Measurements from ENCODE around the gene RBM33. TPM values are rescaled to one million over a fixed set of nuclear protein-coding genes. Genes with fewer than 3 reads are reported as not detected.

RBM33 gene
- total RNA-seq, 1 donor from 2014 or later, result 29.8 TPM

DNA sequence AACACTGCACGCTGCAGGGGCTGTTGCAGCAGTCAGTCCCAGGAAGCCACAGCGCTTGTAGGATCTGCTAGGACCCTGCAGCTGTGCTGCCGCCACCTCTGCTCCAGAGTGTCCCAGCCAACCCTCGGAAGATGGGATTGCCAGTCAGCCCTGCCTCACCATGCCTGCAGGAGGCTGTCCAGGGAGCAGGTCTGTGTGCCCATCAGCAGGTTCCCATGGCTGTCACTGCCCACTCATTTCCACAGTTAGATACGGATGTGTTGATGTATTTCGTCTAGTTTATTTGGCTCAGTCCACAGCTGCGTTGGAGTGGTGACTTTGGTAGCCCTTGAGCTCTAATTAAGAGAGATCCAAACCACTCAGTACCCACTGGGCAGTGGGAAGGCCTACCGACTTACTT, 132.1 kb downstream of the RBM33 start:
- no peak for ATAC-seq

DNA sequence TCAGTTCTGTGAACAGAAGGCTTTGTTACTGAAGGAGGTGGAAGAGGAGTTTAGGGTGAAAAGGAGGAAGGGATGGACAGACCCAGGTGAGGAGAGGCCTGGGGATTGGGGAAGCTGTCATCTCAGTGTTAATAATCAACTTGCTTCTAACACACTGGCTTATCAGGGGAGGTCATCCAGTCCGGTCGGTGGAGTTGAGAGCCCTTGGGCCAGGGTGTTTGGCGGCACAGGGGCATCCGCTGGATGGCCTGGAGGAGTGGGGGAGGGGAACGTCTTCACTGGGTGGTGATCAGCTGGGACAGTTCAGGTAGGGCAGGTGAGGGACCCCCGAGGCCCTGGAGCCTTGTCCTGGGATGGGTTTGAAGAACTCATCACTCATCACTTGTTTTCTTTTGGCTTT, 133.9 kb downstream of the RBM33 start:
- ATAC-seq, result no peak

DNA sequence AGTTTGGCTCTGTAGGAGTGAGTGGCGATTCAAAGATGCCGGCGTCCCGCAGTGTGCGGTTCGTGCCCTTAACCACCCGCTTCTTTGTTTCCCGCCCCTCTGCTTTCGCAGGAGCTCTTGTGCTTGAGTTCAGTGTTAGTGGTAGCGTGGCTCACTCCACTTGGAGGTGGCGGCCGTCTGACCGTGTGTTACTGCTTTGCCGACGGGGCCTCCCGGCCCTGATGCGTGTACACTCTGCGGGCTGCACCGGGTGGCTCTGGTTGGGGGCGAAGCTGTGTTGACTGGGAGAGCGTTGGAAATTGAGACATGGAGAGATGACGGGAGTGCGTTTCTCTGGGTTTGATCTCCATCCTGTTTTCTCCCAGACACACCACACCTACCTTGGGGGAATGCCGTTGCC, 136.4 kb downstream of the RBM33 start:
- ATAC-seq, result no peak

DNA sequence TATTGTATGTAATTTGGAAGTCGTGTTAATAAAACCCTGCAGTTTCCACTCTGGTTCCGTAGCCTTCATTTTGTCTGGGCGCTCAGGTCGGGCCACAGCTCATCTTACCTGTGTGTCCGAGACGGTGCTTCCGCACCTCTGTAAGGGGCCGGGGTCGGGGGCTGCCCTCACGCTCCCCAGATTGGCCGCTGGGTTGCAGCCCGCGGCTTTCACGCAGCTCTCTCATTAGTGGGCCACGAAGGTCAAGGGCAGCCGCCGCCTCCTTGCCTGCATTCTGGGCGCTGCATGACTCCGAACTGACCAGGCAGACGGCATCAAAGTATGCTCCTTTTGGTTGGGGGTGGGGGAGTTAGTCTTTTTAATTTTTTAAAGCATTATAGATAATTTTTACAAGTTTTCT, 137.0 kb downstream of the RBM33 start:
- no peak for ATAC-seq

DNA sequence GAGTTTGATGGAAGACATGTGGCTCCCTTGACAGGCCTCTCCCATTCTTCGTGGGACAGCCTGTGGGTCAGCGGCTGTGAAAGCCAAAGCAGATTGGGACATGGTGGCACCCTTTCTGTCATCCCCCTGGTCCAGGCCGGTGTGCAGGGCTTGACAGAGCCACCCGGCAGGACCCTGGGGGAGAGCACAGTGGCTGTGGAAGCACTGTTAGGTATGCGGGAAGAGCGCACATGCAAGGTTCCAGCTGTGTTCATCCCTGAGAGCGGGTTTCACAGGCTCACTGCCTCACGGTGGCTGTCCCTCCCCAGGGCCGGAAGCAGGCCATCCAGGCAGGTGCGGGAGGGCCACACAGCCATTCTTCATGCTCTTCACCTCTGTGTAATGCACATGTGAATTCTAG, 138.0 kb downstream of the RBM33 start:
- no peak for ATAC-seq

DNA sequence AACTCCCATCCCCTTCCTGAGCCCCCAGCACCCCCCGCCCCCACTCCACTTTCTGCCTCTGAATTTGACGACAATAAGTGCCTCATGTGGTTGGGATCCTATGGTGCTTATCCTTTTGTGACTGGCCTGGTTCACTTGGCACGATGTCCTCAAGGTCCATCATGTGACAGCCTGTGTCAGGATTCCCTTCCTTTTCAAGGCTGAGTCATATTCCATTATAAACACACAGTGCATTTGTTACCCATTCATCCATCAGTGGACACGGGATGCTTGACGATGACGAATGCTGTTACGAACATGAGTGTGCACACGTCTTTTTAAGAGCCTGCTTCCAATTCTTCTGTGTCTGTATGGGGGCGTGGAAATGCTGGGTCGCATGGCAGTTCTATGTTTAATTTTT, 141.1 kb downstream of the RBM33 start:
- peak; percentile 58 for ATAC-seq

DNA sequence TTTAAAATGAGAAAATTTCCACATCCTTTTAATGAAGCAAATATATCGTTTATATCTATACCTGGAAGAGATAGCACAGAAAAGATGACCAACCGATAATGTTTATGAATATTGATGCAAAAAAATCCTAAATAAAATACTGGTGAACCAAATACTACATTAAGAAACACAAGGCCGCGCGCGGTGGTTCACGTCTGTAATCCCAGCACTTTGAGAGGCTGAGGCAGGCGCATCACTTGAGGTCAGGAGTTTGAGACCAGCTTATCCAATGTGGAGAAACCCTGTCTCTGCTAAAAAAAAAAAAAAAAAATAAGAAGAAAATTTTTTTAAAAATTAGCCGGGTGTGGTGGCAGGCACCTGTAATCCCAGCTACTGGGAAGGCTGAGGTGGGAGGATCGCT, 142.0 kb downstream of the RBM33 start:
- no peak for ATAC-seq

DNA sequence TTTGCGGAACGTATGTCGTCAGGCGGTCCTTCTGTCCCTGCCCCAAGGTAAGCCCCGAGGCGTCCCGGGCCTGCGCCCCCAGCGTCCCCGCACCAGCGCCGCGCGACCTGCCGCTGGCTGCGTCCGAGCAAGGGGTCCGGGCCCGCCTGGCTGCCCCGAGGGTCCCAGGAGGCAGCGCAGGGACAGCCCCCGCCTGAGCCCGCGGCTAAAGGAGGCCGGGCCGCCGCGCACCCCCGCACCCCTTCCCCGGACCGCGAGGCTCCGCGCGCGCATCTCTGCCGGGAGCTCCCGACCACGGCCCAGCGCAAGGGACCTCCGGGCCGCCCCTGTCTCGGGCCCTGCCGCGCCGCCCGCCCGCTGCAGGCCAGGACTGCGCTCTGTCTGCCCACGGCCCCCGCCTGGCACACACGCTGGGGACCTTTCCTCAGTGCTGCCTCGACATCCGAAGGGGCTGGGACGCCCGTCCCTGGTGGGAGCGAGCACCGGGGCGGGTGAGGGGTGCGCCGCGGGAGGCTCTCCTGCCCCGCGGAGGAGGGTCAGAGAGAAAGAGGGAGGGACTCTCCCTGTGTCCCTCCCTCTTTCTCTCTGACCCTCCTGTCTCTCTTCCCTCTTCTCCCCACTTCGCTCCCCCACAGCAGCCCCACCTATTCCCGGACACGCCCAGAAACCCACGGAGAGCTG, 142.8 kb downstream of the RBM33 start:
- peak; percentile 11 for ATAC-seq

DNA sequence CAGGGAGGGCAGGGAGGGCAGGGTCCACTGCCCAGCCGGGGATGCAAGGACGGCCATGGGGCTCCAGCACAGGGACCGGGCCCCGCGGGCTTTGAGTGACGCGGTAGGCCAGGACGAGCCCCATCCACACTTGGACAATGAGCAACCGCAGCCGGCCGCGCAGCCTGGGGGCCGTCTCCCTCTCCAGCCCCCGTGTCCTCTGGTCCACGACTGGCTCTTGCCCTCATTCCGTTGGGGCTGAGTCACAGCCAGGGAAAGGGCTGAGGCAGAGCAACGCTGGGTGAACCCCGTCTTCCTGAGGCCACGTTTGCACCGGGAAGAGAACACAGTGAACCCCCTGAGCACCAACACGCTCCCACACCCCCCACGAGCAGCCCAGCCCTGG, 144.1 kb downstream of the RBM33 start:
- ATAC-seq, result peak; percentile 62

DNA sequence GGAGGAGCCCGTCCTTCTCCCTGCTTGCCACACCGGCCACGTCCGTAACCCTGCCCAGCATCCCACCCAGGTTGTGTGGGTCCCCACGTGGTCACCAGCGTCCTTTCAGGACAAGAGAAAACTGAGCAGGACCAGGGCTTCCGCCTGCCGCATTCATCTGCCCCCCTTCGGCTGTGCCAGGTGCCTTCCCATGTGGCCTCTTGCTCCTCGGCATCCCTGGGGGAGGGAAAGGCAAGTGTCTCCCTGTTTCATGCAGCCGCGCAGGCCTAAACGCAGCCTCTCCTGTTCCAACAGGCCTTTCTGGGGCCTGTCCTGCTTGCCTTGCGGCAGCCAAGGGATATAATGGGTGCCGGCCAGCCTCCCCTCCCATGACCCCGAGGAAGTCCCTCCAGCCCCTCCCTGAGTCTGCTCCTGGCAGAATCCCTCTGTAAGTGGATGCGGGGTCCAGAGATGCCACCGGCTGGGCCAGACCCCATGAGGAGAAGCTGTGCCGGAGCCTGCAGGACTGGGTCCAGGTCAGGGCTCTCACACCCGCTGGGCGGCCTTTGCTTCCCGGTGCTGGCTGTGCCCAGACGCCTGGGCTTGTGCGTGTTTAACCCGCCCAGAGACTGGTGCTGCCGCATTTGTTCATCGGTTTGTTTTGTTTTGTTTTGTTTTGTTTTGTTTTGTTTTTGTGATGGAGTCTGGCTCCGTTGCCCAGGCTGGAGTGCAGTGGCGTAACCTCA, 144.7 kb downstream of the RBM33 start:
- ATAC-seq, result peak; percentile 64

DNA sequence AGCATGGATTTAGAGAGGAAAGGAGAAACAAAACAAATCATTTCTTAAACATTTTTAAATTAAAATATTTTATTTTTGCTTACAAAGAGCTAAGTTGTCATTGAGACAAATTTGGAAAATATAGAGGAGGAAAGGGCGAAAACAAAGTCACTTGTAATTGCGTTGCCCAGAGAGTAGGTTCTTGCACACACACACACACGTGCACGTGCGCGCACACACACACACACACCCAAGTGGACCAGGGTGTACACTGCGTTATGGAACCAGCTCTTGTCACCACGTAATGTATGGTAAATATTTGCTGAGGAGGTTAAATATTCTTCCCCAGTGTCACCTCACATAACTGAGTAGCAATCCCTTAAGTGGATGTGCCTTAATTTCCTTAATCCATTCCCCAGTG, 146.2 kb downstream of the RBM33 start:
- ATAC-seq, result no peak

DNA sequence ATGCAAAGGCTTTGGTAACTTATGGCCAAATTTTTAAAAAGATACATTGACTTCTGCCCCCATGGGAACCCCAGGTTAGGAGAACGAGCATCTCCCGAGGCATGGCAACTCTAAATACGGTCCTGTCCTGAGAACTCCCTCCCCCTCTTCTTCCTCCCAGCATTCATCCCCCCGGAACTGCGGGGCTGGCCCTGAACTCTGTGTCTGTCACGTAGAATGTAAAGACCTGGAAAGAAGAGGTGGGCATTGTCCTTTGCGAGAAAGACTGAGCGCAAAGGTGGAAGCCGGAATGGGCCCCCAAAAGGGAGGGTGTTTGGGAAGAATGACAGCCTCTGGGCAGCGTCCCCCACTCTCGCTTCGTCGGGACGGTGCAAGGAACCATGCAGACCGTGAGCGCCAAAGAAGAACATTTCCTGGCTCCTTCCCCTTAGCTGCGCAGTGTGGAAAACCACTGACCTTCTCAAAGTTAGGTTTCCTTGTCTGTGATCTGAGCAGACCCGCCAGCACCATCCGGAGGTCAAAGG, 146.8 kb downstream of the RBM33 start:
- ATAC-seq, result no peak

DNA sequence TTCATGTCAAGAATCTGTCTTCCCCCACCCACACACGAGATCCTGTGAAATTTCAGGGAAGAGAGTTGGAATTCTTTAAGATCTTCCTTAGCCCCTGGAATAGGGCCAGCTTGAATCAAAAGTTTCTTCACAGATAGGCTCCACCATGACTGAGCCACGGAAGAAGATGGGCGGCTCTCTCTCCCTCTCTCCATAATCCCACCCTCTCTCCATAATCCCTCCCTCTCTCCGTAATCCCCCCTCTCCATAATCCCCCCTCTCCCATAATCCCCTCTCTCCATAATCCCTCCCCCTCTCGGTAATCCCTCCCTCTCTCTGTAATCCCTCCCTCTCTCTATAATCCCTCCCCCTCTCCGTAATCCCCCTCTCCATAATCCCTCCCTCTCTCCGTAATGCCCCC, 147.4 kb downstream of the RBM33 start:
- no peak for ATAC-seq

DNA sequence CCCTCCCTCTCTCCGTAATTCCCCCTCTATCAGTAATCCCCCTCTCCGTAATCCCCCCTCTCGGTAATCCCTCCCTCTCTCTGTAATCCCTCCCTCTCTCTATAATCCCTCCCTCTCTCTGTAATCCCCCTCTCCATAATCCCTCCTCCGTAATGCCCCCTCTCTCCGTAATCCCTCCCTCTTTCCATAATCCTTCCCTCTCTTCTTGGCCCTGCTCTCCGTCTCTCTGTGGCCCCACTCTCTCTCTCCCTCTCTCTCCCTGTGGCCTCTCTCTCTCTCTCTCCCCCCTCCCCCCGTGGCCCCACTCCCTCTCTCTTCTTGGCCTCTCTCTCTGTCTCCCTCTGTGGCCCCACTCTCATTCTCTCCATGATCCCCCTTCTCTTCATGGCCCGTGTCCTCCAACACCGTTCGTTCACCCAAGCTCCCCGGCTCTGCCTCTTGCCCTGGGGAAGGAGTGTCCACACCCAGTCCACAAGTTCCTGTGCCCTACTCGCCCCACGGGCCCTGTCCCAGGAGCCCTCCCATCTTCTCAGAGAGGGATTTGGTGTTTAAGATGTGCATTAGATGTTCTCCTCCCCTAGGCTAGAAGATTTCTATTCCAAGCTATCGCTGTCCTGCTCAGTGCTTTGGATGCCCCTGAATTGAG, 148.0 kb downstream of the RBM33 start:
- no peak for ATAC-seq

DNA sequence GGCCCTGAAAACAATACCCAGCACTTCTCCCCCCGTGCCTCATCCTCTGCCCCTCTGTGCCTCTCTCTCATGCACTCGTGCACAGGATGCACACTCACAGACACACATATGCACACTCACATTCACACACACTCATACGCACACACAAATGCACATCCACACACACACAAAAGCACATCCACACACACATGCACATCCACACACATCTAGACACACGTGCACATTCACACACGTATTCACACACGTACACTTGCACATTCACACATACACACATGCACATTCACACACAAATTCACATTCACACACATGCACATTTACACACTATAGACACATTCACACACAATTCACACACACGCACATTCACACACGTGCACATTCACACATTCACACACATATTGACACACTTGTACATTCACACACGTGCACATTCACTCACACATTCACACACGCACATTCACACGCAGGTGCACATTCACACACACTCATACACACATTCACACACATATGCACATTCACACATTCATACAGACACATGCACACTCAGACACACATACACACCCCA, 148.6 kb downstream of the RBM33 start:
- ATAC-seq, result no peak

DNA sequence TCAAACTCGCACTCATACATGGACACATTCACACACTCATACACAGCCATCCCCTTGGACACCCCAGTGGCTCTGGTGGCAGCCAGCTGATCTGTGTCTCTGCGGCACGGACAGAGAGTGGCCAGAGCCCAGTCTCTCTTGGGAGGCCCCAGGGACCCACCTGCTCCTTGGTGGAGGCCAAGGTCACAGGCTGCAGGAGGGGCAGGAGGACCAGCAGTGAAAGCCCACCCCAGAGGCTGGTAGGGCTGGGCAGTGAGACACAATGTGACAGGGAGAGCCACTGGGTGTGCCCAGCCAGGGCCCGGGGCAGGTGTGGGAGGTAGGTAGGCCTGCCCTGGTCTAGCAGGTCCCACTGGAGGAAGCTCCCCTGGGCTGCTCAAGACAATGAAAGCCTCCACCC, 149.3 kb downstream of the RBM33 start:
- ATAC-seq, result peak; percentile 72

DNA sequence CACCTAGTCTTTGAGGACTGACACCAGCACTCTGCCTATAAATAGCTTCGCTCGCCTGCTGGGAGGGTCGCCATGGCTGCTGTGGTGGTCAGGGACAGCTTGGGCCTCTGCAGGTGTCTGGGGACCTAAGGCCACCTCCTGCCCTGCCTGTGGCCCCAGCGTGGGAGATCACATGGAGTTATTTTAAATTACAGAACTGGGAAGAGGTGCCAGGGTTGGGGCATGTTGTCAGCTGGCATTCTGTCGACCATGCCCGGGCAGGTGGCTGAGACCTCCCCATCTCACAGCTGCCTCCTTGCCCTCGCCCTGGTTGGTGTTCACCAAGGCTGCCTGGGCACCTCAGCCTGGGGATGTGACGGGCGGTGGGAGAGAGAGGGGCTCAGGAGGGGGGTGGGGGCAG, 149.7 kb downstream of the RBM33 start:
- no peak for ATAC-seq

DNA sequence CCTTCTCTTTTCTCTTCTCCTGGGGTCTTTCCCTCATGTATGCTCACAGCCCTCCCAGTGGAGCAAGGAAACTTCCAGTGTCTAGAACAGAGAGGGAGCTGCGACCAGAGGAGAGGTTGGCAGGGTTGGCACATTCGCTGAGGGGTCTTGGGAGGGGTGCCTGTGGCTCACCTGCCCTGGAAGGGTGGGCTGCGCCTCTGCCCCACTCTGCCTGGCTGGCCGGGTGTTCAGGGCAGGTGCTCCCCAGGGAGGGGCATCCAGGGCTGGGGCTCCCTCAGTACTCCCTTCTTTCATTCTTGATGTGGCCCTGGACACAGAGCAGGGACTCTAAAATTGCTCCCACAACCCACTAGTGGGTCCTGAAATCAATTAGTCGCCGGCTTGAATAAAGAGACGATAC, 150.9 kb downstream of the RBM33 start:
- ATAC-seq, result no peak

DNA sequence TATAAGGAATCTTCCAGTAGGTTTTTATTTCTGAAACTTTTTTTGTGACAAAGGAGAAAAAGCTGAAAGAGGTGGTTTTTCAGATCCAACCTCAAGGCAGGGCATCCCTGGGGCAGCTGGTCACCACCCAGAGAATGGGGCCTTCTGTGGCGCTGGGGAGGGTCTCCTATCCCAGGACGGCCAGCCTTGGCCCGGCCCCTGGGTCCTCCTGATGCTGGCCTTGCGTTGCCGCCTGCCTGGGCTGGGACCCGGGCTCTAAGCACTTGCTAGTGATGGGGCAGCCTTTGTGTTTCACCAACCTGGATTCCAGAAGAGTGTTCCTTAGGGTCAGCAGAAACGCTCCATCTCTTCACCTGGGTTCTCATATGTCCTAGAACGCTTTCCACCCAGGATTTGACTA, 151.5 kb downstream of the RBM33 start:
- ATAC-seq, result no peak

DNA sequence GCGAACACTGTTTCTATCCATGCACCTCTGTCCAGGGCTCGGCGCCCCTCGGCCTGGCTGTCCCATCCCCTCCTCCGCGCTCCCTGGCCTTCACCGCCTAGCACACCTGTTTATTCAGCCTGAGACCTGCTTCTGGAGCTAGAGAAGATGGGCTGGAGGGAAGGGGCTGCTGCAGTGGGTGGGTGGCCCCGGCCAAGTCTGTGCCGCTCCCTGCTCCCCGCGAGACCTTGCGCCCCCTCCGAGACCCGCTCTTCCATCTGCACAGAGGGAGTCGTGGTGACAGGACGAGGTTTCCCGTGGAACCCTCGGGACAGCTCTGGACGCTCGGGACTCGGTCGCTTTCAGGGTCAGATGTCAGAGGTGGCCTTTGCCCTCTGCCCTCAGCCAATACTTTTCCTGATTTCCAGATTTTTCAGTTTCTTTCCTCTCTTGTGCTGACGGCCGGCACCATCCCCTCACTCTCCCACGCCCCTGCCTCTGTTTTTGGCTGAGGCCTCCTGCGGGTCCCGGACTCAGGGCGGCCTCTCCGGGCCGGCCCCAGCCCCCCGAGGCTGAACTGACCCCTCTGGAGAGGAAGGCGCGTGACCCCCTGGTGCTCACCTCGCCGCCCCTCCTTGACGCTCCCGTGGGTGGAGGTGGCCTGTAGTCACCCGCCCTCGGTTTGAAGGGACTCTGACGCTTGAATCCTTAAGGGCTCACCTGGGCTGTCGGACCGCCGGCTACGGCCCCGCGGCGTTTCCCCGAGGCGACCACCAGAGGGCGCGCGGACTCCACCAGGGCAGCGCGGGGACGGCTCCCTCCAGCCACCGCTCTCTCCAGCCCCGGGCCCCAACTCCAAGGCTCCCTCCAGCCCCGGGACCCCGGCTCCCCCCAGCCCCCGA, 152.2 kb downstream of the RBM33 start:
- peak; percentile 75 for ATAC-seq

DNA sequence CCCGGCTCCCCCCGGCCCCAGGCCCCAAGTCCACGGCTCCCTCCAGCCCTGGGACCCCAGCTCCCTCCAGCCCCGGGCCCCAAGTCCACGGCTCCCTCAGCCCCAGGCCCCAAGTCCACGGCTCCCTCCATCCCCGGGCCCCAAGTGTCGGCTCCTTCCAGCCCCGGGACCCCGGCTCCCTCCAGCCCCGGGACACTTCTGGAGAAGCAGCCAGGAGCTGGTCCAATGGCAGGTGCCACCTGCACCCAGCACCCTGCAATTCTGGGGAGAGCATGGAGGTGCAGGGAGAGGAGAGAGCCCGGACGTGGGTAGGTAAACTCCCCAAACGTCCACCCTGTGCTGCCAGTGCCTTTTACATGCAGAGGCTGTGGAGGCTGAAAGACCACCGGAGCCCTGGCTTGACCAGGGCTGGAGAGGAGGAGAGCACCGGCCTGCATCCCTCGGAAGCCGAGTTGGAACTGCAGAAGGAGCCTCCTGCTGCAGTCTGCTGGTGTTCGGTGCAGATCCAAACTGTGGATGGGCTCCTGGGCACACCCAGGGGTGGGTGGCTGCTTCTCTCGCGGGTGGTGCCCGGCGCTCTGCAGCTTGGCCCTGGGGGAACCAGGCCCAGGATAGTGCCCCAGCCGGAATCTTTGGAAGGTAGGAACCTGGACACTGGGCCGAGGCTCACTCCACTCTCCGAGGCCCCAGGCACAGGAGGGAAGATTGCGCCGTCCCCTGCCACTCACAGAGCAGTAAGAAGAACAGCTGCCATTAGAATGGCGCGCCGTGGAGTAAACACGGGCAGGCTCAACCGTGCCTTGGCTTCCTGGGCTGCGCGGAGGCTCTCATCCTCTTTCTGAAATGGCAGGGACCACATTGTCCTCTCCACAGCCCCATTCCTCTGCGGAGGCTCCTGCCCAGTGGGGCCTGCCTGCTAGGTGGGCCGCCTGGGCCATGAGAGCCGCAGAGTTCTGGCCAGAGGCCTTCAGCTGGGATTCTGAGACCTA, 153.1 kb downstream of the RBM33 start:
- no peak for ATAC-seq

All from esophagus mucosa (tissue), 1 donor.